ENCODE measurements around the gene BST1. TPM values are rescaled to one million over a fixed set of nuclear protein-coding genes. Genes with fewer than 3 reads are reported as not detected.
"Not testable (repeated sequence)": the region's sequence is repeated elsewhere in the genome, so short reads cannot be mapped to it uniquely, and the experiment has no call there.

The BST1 gene
- total RNA-seq, 1 donor: 31.8 TPM

GRCh38 chr4:15720851-15721250, 18.0 kb downstream of the BST1 start:
- H4K20me1 ChIP-seq (ENCODE audit: insufficient read depth, low read length): no peaks in the 10 kb centered on the region
- no peak overlapping the region for H2AFZ ChIP-seq (ENCODE audit: low read length)
- H3K4me2 ChIP-seq (ENCODE audit: insufficient read depth, low read length): no peak overlapping the region
- H3K4me3 ChIP-seq (ENCODE audit: insufficient read depth, low read length): no peak overlapping the region
- no peak for DNase-seq (ENCODE audit: insufficient read length, low spot score, missing footprints)
- TF ChIP-seq CTCF (IDR thresholded peaks at IDR 0.05; ENCODE audit: extremely low read depth, low read depth, low read length): no peak
- no peaks in the 10 kb centered on the region for H3K9me3 ChIP-seq (ENCODE audit: low read depth, low read length)
- peaks cover 26% of the 10 kb centered on the region for H3K4me1 ChIP-seq (ENCODE audit: insufficient read depth, low read length)
- no peak overlapping the region for H3K27ac ChIP-seq (ENCODE audit: low read depth, low read length)
- H3K36me3 ChIP-seq (ENCODE audit: insufficient read depth, low read length): peaks cover 6% of the 10 kb centered on the region
- H3K27me3 ChIP-seq (ENCODE audit: insufficient read depth, low read length): no peaks in the 10 kb centered on the region
- no peaks in the 10 kb centered on the region for H3K79me2 ChIP-seq (ENCODE audit: insufficient read depth, low read length)

- H4K20me1 ChIP-seq (ENCODE audit: insufficient read depth, low read length): no peaks in the 10 kb centered on the region
- peaks cover 6% of the 10 kb centered on the region for H3K36me3 ChIP-seq (ENCODE audit: insufficient read depth, low read length)
- no peak overlapping the region for H3K4me2 ChIP-seq (ENCODE audit: insufficient read depth, low read length)
- no peak overlapping the region for H3K4me3 ChIP-seq (ENCODE audit: insufficient read depth, low read length)
- H3K4me1 ChIP-seq (ENCODE audit: insufficient read depth, low read length): peaks cover 6% of the 10 kb centered on the region
- H3K27me3 ChIP-seq (ENCODE audit: insufficient read depth, low read length): no peaks in the 10 kb centered on the region
- TF ChIP-seq CTCF (IDR thresholded peaks at IDR 0.05; ENCODE audit: extremely low read depth, low read depth, low read length): no peak
- H3K79me2 ChIP-seq (ENCODE audit: insufficient read depth, low read length): no peaks in the 10 kb centered on the region
- no peak overlapping the region for H3K27ac ChIP-seq (ENCODE audit: low read depth, low read length)
- peak; percentile 75 for DNase-seq (ENCODE audit: insufficient read length, low spot score, missing footprints)
- H2AFZ ChIP-seq (ENCODE audit: low read length): no peak overlapping the region
- H3K9me3 ChIP-seq (ENCODE audit: low read depth, low read length): no peaks in the 10 kb centered on the region
Measured at GRCh38 chr4:15725608-15726007, 22.7 kb downstream of the BST1 start.

GRCh38 chr4:15729910-15730533, 27.2 kb downstream of the BST1 start:
- peak; percentile 86 for TF ChIP-seq CTCF (IDR thresholded peaks at IDR 0.05; ENCODE audit: extremely low read depth, low read depth, low read length)
- H4K20me1 ChIP-seq (ENCODE audit: insufficient read depth, low read length): no peaks in the 10 kb centered on the region
- peaks cover 6% of the 10 kb centered on the region for H3K4me1 ChIP-seq (ENCODE audit: insufficient read depth, low read length)
- peak; percentile 82 for DNase-seq (ENCODE audit: insufficient read length, low spot score, missing footprints)
- H2AFZ ChIP-seq (ENCODE audit: low read length): no peak overlapping the region
- no peaks in the 10 kb centered on the region for H3K36me3 ChIP-seq (ENCODE audit: insufficient read depth, low read length)
- no peaks in the 10 kb centered on the region for H3K9me3 ChIP-seq (ENCODE audit: low read depth, low read length)
- H3K79me2 ChIP-seq (ENCODE audit: insufficient read depth, low read length): no peaks in the 10 kb centered on the region
- H3K4me2 ChIP-seq (ENCODE audit: insufficient read depth, low read length): no peak overlapping the region
- H3K27ac ChIP-seq (ENCODE audit: low read depth, low read length): no peak overlapping the region
- no peak overlapping the region for H3K4me3 ChIP-seq (ENCODE audit: insufficient read depth, low read length)
- H3K27me3 ChIP-seq (ENCODE audit: insufficient read depth, low read length): no peaks in the 10 kb centered on the region

- H3K36me3 ChIP-seq (ENCODE audit: insufficient read depth, low read length); H4K20me1 ChIP-seq (ENCODE audit: insufficient read depth, low read length); H3K4me3 ChIP-seq (ENCODE audit: insufficient read depth, low read length); H3K4me1 ChIP-seq (ENCODE audit: insufficient read depth, low read length); H3K27me3 ChIP-seq (ENCODE audit: insufficient read depth, low read length); H2AFZ ChIP-seq (ENCODE audit: low read length); H3K79me2 ChIP-seq (ENCODE audit: insufficient read depth, low read length); DNase-seq (ENCODE audit: insufficient read length, low spot score, missing footprints); H3K9me3 ChIP-seq (ENCODE audit: low read depth, low read length); H3K4me2 ChIP-seq (ENCODE audit: insufficient read depth, low read length); H3K27ac ChIP-seq (ENCODE audit: low read depth, low read length): not testable (repeated sequence)
Measured at GRCh38 chr4:15733061-15733460, 30.2 kb downstream of the BST1 start.

Measured in osteoblast (primary cell).